HTERT RPE-1 (cell line): ENCODE measurements around the gene SLC39A3.

ENCODE experiments used
- in situ Hi-C: fragments of 300-500 bp; cut with MboI; formaldehyde crosslinking; loops from 4 replicates; pipeline ENCODE4 v1.14.3; 2020; ENCODE audit warnings: low sequenced_read_pairs

SLC39A3 gene

GRCh38 chr19:2706251-2706650 lies 33.6 kb downstream of the SLC39A3 start:
- in situ Hi-C loops: no loop called here

DNA sequence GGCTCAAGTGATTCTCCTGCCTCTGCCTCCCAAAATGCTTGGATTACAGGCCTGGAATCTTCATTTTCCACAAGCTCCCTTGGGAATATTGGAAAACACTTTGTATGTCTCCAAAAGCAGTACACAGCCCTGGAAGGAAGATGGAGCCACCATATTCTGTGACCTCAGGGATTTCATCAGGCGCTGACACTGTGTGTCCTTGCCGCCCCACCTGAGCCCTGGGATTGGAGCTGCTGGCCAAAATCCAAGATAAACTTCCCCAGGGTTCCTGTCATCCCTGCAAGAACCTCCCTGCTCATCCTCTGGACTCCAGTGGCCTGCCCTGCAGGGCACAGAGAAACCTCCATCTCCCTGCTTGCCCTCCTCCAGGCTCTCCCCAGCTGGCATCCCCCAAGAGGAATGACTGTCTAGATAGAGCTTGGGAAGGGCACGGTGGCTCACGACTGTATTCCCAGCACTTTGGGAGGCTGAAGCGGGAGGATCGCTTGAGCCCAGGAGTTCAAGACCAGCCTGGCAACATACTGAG lies 36.1 kb downstream of the SLC39A3 start:
- in situ Hi-C loops: no loop called here

- in situ Hi-C loops: no loop called here
These were observed 36.8 kb downstream of the SLC39A3 start for GRCh38 chr19:2703077-2703437.

DNA sequence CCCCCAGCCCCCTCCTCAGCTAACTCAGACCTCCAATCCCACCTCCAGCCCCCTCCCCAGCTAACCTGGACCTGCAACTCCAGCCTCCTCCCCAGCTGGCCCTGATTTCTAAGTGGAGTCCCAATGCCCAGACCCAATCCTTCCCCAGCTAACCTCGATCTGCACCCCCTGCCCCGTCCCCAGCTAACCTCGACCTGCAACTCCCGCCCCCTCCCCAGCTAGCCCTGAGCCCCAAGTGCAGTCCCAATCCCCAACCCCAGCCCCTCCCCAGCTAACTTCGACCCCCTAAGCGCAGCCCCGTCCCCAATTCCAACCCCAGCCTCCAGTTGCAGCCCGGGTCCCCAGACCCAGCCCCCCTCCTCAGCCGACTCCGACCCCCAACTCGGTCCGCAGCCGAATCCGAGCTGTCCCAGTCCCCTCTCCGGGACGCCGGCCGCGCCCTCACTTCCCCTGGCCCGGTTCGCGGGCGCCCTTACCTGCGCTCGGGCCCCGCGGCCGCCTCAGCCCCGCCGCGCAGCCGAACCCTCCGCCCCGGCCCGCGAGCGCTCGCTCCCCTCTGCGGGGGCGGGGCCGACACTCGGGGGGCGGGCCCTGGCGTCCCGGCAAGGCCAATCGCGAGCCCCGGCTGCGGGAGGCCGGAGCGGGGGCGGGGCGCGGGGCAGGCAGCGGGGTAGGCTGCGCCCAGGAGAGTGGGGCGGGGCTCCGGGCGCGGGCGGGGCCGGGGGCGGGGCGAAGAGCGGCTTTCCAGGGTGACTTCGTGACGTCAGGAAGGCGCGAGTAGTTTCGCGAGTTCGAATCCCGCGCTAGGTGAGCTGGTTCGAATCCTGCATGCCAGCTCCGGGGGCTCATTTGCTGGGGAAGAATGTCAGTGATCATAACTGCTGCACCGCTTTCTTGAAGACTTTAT lies 37.4 kb downstream of the SLC39A3 start, which contains the start of gene GNG7:
Gene GNG7, minus strand, starts transcription at position 525 of the 907 bp plus-strand sequence. CDS start 182,006 bp downstream, outside the sequence.
- in situ Hi-C loops: no loop called here

DNA sequence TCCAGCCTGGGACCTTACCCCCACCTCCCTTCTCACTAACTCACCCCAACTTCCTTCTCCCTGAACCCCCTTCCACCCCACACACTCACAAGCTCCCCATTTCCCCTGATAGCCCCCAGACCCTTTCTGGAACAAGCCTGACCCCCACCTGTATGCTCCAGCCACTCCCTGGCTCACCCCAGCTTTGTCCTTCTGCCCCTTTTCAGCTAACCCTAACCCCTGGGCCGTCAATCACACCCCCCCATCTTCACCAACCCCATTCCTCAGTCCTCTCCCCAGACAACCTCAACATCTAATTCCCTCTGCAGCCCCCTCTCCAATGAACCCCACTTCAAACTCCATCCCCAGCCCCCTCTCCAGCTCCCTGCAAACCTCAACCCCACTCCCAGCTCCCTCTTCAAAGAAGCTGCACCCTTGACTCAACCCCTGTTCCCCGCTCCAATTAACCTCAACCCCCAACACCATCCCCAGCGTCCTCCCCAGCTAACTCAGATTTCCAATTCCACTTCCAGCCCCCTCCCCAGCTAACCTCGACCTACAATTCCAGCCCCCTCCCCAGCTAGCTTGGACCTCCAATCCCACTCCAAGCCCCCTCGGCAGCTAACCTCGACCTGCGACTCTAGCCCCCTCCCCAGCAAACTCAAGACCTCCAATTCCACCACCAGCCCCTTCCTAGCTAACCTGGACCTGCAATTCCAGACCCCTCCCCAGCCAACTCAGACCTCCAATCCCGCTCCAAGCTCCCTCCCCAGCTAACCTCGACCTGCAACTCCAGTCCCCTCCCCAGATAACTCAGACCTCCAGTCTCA lies 38.3 kb downstream of the SLC39A3 start:
- in situ Hi-C loops: no loop called here

- in situ Hi-C loops: no loop called here
These were observed 39.0 kb downstream of the SLC39A3 start for GRCh38 chr19:2700660-2701360.

DNA sequence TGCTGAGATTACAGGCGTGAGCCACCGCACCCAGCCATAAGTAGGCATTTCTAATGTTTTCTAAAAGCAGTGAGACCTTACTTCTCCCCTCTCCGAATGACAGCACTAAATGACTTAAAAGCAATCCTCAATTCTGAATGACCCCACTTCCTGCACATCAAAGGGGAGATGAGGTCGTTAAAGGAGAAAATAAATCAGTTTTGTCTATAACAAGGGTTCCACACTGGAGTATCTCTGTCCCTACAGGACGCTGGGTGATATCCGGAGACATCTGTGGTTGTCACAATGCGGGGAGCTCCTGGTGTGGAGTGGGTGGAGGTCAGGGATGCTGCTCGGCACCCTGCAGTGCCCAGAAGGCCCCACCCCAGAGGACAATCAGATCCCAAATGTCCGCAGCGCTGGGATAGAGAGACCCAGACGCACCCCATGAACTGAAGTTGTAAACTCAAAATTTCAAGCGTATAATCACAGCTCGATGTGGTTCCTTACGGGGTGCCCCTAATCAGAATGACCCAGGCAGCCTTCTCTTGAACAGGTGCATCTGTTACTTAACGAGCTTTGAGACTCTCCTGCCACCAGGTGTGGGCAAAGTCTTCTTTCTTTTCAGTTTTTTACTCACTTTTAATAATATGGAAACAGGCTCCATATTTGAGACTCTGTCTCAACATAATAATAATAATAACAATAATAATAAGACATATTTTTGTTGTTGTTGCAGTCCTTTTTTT lies 40.2 kb downstream of the SLC39A3 start:
- in situ Hi-C loops: no loop called here

GRCh38 chr19:2694196-2694595 lies 45.6 kb downstream of the SLC39A3 start:
- in situ Hi-C loops: no loop called here

- in situ Hi-C loops: no loop called here
These were observed 46.2 kb downstream of the SLC39A3 start for GRCh38 chr19:2693492-2694160.

GRCh38 chr19:2691951-2692350 lies 47.9 kb downstream of the SLC39A3 start:
- in situ Hi-C loops: no loop called here

DNA sequence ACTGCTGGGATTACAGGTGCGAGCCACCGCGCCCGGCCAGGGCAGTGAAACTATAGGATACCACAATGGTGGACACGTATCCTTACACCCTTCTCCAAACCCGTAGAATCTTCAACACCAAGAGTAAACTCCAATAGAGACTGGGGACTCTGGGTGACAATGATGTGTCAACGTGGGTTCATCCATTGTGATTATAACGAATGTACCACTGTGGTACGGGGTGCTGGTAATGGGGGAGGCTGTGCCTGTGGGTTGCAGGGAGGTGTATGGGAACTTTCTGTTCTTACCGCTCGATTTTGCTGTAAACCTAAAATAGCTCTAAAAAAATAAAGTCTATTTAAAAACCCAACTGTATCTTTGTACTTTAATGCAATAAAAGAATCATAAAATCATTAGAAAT lies 49.0 kb downstream of the SLC39A3 start:
- in situ Hi-C loops: no loop called here

GRCh38 chr19:2686360-2686759 lies 53.5 kb downstream of the SLC39A3 start:
- in situ Hi-C loops: no loop called here

DNA sequence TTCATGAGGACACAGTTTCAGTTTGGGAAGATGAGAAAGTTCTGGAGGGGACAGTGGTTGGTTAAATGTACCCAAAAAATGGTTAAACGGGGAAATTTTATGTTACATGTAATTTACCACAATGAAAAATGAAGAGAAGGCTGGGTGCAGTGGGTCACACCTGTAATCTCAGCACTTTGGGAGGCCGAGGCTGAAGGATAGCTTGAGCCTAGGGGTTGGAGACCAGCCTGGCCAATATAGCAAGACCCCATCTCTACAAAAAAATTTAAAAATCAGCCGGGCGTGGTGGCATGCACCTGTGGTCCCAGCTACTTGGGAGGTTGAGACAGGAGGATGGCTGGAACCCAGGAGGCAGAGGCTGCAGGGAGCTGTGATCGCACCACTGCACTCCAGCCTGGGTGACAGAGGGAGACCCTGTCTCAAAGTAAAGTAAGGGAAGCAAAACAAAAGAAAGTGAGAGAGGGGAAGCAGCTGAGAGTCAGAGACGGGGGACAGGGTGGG lies 54.6 kb downstream of the SLC39A3 start:
- in situ Hi-C loops: no loop called here

GRCh38 chr19:2683430-2684003 lies 56.3 kb downstream of the SLC39A3 start:
- in situ Hi-C loops: no loop called here
